GM18858 (cell line): Measurements from ENCODE around the gene SH2D5.

Experiments used
- ATAC-seq: cut with Tn5 transposase; IDR thresholded peaks from one replicate; pipeline ENCODE4 v1.9.1; 2021; ENCODE audit not compliant: unreplicated experiment

The SH2D5 gene

DNA sequence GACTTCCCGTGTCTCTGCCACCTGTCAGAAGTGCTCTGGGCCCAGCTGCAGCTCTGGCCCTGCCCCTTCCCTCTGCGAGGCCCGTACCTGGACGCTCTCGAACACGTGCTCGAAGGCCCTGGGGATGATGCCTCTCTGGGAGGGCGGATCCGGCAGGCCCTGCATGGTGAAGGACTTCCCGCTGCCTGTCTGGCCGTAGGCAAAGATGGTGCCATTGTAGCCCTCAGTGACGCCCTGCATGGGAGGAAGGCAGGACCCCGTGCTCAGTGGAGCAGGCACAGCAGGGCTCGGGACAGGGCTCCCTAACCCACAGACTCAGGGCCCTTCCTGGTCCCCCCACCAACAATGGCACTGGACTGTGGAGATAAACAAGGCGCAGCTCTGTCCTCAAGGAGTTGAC, 17.1 kb downstream of the SH2D5 start:
- ATAC-seq, result no peak

DNA sequence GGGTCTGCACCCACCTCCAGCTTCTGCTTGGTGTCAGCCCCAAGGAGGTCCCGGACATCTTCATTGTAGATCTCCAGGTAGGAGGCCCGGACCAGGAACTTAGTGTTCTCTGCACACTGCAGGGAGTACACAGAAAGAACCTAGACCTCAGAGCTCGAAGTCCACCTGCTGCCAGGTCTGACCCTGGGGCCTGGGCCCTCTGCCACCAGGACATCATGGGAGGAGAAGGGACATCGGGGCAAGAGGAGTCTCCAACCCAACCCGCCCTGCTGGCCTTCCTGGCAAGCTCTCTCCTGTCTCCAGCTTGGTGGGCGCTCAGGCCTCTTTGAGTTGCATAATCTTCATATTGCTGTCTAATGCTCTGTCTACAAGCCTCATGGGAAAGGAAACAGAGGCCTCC, 19.1 kb downstream of the SH2D5 start:
- no peak for ATAC-seq

DNA sequence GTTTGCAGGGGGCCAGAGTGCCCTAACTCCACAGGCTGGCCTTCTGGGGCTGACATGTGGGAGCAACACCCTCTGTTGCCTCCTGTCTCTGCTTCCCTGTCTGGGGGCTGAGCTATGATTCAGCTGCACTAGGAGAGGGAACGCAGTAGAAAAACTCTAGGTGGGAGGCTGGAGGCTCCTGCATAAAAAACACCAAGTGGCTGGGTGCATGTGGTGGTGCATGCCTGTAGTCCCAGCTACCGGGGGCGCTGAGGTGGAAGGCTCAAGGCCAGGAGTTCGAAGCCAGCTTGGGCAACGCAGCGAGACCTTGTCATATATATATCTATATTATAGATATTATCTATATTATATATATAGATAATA, 20.3 kb downstream of the SH2D5 start:
- no peak for ATAC-seq

DNA sequence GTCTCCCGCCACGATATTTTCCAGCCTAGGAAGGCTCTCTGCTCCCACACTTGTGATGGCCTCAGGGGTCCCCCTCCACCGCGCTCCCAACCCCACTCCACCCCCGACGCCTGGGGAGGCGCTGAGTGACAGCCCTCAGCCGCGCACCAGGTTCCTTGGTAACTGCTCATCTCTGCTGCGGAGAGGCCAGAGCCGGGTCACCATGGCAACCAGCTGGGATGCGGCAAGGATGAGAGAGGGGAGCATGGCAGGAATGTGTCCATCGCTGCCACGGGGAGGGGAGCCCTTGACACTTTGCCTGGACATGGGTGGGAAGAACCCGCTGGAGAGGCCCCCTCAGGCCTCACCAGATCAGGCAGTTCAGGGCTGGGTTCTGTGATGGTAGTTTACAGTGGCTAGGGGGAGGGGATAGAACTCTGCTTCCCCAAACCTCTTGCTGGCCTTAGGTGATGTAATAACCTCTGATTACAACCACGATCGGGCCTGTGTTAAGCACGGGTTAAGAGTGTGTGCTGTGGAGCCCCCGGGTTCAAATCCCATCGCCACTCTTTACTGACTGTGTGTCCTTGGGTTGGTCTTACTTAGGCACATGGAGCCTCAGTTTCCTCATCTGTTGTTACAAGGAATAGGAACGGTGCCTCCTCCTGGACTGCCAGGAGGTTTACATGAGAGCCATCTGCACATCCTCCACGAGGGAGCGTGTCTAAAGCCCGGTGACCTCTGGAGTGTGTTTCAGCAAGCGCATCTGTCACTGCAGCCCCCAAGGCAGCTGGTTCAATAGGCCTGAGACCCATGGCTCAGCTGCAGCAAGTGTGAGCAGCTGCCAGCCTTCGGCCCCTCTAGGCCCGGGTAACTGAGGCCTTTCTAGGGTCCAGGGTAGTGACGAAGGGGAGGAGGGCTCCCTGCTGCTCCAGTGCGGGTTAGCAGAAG, 21.0 kb downstream of the SH2D5 start:
- no peak for ATAC-seq

DNA sequence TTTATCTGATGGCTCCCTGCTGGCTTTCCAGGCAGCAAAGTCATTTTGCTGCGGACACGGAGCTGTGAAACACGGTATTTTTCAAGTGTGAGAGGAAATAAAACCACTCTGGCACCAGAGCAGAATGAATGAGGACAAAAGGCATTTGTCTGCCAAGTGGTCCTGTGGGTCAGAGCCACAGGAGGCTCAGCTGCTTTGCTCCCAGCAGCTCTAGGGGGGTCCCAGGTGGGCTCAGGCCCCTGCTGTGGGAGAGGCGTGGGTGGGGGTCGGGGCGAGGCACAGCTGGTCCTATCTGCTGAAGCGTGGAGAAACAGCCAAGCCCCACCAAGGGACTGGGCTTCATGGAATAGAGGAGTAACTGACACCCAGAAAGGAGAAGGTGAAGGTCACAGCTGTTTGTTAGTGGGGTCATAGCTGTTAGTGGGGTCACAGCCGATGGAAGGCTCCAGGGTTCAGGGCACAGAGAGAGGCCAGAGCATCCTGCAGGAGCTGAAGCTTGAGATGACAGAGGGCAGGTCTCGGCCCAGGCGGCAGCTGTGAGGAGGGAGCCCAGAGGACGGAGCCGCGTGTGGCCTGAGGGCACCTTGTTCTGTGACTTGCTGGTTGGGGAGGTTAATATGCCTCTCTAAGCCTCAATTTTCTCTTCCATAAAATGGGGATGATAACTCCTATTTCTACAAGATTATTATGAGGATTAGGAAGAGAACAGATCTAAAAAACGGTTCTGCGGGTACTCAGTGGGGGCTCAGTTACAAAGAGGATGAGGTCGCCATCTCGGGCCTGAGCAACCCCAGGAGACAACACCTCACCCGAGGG, 21.8 kb downstream of the SH2D5 start:
- no peak for ATAC-seq

DNA sequence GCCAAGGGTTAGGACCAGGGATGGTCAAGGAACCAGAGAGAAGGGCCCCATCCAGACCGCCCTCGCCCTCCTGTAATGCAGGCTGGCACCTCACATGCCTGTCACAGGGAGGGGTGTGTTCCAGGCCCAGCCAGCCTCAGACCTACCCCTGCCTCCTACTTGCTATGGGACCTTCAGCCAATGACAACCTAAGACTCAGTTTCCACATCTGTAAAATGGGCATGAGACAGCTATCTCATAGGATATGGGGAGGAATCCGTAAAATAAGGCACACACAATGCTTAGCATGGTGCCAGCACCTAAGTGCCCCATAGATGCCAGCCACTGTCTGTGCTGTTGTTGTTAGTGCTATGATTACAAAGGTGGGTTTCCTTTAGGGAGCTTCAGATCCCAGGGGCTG, 22.6 kb downstream of the SH2D5 start:
- ATAC-seq, result no peak

DNA sequence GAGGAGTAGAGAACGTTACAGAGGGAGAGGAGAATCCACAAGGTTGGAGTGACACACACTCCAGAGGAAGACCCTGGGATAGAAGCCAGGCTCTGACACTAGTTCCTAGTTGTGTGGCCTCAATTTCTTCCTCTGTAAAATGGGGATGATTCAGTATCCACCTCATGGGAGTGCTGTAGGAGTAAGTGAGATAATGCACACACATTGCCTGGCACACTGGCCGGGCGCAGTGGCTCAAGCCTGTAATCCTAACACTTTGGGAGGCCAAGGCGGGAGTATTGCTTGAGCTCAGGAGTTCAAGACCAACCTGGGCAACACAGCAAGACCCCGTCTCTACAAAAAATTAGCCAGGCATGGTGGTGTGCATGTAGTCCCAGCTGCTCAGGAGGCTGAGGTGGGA, 23.6 kb downstream of the SH2D5 start:
- no peak for ATAC-seq

DNA sequence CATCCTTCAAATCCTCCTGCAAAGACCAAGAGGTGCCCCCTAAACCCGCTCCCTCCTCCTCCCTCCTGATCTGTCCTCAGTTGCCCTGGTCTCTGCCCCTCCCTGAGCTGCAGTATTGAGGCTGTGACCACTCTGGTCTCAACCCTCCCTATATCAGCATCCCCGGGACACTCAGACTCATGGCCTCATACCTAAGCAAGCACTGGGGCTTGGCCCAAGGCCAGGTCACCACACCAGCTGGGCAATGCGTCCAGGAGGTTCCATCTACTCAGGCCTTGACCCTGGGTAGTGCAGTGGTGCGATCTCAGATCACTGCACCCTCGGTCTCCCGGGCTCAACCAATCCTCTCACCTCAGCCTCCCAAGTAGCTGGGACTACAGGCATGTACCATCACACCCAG, 24.4 kb downstream of the SH2D5 start:
- ATAC-seq, result no peak

DNA sequence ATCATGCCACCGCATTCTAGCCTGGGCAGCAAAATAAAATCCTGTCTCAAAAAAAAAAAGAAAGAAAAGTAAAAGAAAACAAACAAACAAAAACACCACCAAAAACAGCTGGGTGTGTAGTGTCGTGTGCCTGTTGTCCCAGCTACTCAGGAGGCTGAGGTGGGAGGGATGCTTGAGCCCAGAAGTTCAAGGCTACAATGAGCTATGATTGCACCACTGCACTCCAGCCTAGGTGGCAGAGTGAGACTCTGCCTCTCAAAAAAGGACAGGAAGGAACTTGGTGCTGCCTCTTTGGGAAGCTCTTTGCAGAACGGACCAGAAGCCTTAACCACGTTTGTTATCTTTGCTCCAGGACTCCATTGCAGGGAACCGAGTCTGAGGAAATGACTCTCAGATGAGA, 25.7 kb downstream of the SH2D5 start:
- ATAC-seq, result no peak

DNA sequence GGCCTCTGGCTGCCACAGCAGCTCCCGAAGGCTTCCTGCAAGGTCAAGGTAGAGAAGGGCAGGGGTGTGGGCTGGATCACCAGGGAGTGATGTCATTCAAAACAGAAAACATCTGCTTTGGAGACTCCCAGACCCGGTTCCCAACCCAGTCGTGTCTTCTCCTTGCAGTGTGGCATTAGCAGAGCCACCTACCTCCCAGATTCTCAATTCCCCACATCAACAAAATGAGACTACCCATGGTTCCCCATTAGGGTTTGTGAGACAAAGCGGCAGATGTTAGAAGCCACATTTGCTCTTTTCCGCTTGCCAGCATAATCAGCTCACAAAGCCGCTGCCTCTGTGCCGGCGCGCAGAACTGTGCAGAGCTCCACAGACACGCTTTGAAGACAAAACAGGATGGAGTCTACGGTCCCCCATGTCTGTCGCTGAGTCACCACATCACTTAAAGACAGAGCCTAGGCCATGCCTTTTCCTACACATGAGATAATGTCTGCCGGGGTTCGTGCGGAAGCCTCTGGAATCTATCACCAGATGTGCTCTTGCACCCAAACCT, 27.2 kb downstream of the SH2D5 start:
- ATAC-seq, result no peak

DNA sequence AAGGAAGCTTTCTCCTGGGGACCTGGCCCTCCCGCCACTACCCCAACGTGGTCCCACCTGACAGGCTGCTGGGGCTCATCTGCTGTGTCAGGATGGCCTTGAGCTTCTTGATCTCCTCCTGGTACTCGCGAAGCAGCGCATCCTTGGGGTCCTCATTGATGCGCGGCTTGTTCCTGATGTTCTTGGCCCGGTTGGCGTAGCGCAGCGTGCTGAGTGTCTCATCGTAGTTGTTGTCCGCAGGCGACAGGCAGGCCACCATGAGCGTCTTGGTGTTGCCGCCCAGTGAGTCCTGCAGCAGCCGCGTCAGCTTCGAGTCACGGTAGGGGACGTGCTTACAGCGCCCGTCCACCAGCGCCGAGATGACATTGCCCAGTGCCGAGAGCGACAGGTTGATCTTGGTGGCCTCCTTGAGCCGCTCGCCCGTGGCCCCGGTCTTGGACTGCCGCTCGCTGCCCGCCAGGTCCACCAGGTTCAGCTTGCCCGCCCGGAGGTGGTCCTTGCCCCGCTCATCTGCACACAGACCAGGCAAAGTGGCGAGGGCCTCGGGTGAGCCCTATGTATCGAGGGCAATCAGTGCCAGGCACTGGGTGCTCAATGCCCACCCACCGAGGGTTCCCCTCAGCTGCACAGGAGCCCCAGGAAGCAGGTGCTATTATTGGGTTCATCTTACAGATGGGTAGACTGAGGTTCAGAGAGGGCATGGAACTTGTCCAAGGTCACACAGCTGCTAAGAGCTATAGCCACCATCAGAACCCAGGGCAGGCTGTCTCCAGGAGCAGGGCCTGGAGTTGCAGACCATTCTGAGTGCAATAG, 27.9 kb downstream of the SH2D5 start:
- ATAC-seq, result no peak

DNA sequence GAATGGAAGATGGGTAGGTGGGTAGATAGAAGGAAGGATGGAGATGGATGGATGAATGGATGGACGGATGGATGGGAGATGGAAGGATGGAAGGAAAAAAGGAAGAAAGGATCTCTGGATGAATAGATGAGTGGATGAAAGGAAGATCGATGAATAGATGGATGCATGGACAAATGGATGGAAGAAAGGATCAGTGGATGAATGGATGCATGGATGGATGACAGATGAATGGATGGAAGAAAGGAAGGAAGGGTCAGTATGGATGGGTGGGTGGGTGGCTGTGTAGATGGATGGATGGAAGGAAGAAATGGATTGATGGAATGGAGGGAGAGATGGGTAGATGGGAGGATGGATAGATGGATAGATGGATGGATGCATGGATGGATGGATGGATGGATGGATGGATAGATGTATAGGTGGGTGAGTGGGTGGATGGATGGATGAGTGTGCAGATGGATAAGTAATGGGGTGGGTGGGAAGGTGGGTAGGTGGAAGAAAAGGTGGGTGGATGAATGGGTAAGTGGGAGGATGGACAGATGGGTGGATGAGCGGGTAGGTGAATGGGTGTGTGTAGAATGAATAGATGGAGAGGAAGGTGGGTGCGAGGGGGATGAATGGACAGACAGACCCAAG, 29.3 kb downstream of the SH2D5 start:
- no peak for ATAC-seq

DNA sequence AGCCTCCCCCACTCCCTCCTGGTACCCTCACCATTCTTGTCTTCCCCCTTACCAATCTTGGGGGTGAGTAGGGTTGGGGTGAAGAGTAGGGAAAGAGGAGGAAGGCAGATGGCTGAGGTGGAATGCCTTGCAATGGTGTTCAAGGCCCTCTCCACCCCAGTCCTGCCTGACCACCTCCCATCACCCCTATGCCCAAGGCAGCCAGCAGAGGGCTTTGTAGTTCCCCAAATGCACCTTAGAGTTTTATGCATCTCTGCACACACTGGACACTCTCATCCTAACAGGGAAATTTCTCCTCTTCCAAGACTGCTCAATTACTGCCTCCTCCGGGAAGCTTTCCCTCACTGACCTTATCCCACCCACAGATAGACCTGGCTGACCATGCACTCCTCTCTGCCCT, 30.1 kb downstream of the SH2D5 start:
- no peak for ATAC-seq

DNA sequence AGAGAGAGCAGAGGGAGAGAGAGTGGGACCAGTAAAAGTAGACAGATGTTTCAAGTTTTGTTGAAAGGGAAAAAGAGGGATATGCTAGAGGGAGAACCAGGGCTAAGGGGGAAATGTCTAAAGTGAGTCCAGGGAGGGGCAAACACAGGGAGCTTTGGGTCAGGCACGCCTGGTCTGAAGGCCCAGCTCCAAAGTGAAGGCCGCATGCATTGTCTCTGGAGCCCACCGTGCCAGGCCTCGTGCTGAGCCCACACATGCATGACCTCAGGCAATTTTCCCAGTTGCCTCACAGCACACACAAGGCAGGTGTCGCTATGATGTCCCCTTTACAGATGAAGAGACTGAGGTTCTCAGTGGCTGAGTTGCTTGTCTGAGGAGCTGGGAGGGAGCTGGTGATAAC, 30.7 kb downstream of the SH2D5 start:
- ATAC-seq, result no peak

DNA sequence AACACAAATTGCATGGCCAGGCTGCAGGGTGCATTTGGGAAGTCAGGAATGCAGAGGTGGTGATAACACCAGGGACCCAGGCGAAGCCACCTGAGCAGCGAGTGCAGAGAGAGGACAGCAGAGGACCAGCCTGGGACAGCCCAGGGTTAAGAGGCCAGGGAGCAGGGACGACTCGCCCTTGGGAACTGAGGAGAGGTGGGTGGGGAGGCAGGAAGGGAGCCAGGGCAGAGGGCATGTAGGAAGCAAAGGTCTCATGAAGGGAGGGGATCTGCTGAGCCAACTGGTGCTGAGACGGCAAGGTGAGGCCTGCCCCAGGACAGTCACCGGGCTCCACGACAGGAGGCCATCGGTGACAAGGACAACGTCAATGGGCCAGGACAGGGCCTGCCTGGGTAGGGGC, 31.1 kb downstream of the SH2D5 start:
- ATAC-seq, result no peak

DNA sequence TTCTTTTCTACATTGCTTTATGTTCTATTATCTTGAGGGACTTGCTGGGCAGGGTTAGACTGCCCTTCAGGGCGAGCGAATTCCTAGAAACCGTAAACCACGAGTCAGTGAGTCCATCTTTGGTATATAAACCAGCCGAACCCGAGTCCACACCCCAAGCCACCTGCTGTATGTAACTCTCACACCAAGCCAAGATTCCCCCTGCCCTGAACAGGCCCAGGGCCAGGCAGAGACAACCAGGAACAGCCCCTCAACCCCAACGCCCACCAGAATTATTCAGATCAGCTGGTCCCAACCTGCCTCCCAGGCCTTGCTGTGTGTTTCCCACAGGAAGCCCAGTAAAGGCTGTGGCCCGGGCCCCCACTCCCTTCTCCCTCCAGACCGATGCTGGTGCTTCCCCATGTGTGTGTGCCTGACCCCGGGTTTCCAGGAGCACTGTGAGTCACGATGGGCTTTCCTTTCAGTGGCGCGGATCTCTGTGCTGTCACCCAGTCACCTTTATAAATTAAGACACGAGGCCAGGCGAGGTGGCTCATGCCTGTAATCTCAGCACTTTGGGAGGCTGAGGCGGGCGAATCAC, 31.8 kb downstream of the SH2D5 start:
- no peak for ATAC-seq

DNA sequence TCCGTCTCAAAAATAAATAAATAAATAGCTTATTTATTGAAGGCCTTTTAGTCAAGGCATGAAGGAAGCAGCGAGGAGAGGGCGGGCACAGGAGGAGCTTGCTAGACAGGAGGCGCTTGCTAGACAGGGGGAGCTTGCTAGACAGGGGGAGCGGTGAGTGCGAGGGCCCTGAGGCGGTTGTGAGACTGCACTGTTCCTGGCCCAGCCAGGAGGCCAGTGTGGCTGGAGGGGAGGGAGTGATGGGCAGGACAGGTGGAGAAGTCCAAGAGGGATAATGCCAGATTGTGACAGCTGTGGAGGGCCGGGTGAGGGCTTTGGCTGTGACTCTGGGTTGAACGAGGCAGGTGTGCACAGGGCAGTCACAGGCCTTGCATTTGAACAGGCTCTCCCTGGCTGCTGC, 32.9 kb downstream of the SH2D5 start:
- ATAC-seq, result no peak

DNA sequence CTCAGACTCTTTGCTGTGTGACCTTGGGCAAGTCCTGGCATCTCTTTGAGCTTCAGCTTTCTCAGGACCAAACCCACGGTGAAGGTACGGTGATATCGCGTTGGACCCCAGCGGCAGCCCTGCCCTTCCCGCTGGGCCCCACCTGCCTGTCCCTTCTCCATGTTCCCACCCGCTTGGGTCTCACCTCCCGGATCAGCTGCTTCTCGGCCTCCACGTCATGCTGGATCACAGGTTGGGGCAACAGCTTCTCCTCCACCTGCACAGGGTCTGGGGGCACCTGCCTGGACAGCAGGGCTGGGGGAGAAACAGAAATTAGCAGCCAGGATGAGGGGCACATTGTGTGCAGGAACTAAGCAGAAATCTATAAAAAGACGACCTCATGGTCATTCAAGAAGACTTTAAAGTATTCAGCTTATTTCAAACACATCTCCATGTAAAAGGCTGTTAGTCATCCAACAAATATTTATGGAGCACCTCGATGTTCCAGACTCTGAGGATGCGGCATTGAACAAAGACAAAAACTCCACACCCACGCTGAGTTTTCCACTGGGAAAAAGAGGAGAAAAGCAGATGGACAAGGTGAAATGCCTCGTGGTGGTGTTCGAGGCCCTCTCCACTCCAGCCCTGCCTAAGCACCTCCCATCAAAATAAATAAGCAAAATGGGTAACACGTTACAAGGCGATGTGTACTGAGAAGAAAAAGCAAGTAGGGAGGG, 34.1 kb downstream of the SH2D5 start:
- ATAC-seq, result no peak

DNA sequence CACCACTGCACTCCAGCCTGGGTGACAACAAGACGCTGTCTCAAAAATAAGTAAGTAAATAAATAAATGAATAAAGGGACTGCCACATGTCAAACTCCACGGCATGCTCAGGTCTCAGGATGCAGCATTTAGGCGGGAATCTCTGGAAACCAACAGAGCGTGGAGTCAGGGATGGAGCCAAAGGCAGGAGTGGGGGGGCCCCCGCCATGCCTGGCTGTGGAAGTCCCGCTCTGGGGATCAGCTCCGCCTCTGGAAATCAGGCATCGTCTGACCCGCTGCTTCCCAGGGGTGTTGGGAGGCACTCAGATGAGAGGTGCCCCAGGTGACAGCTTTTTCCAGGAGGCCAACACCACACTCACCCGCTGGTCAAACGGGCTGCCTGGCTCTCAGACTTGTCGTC, 34.9 kb downstream of the SH2D5 start:
- ATAC-seq, result no peak
